ENCODE results near the gene KCP.

GRCh38 chr7:128882134-128882533 lies 28.4 kb downstream of the KCP start:
- TF ChIP-seq POLR2A (IDR thresholded peaks at IDR 0.05): no peak
- TF ChIP-seq, protein P1, sequence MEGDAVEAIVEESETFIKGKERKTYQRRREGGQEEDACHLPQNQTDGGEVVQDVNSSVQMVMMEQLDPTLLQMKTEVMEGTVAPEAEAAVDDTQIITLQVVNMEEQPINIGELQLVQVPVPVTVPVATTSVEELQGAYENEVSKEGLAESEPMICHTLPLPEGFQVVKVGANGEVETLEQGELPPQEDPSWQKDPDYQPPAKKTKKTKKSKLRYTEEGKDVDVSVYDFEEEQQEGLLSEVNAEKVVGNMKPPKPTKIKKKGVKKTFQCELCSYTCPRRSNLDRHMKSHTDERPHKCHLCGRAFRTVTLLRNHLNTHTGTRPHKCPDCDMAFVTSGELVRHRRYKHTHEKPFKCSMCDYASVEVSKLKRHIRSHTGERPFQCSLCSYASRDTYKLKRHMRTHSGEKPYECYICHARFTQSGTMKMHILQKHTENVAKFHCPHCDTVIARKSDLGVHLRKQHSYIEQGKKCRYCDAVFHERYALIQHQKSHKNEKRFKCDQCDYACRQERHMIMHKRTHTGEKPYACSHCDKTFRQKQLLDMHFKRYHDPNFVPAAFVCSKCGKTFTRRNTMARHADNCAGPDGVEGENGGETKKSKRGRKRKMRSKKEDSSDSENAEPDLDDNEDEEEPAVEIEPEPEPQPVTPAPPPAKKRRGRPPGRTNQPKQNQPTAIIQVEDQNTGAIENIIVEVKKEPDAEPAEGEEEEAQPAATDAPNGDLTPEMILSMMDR (IDR thresholded peaks at IDR 0.05): no peak

Data from ovary (tissue), 3 donors.